ENCODE measurements around the gene EML2. TPM values are rescaled to one million over a fixed set of nuclear protein-coding genes. Genes with fewer than 3 reads are reported as not detected.
A peak's percentile ranks its signal among the peaks of the same experiment; 100 is the strongest.

EML2 gene
- total and polyA plus RNA-seq, 10 of the 15 experiments (the other 5 are each of a cell fraction or from before 2014, with no cell fraction given) = 1.6 to 64.0 (median 27.5) TPM

GRCh38 chr19:45641274-45642105, 2.3 kb upstream of the EML2 start (continued):
- TF ChIP-seq NKRF (conservative IDR thresholded peaks at IDR 0.05) (peak; percentile 18; the same call in 1 of the 2 replicates), KDM1A (IDR thresholded peaks at IDR 0.05; ENCODE audit: borderline replicate concordance) (no peak), EGR1 (IDR thresholded peaks at IDR 0.05; ENCODE audit: borderline replicate concordance in 1 of 2, low read depth in 2 of 2, low read length in 2 of 2) (peak in 1 of 2 experiments; percentile 50; a peak in 1 of 3 replicates), CHD2 (IDR thresholded peaks at IDR 0.05; ENCODE audit: borderline replicate concordance, low read depth, low read length) (no peak), SMC3 (IDR thresholded peaks at IDR 0.05; ENCODE audit: borderline replicate concordance, low read length) (no peak), YBX1 (IDR thresholded peaks at IDR 0.05) (no peak), ZZZ3 (IDR thresholded peaks at IDR 0.05; ENCODE audit: control insufficient read depth, insufficient read length, low read depth) (no peak), PAX8 (IDR thresholded peaks at IDR 0.05) (no peak), BCL11A (IDR thresholded peaks at IDR 0.05; ENCODE audit: low read depth, low read length) (no peak), STAT1 (conservative IDR thresholded peaks at IDR 0.05) (0 out of 2 replicates have a peak, but pooled peaks have one; percentile 53), FOS (IDR thresholded peaks at IDR 0.05; ENCODE audit: borderline replicate concordance, extremely low read depth, insufficient read length) (no peak), MTA2 (IDR thresholded peaks at IDR 0.05; ENCODE audit: low read depth) (no peak; the same call in 1 of the 2 replicates), SMARCA5 (IDR thresholded peaks at IDR 0.05) (no peak), ZSCAN29 (IDR thresholded peaks at IDR 0.05) (no peak), MEF2A (IDR thresholded peaks at IDR 0.05; ENCODE audit: insufficient read depth, low read depth, low read length) (no peak), CBX3 (IDR thresholded peaks at IDR 0.05; ENCODE audit: borderline replicate concordance, low read depth) (no peak), NFIC (IDR thresholded peaks at IDR 0.05; ENCODE audit: low read depth, low read length) (no peak), NR2C1 (IDR thresholded peaks at IDR 0.05) (no peak), RUNX3 (IDR thresholded peaks at IDR 0.05; ENCODE audit: low read length) (0 out of 2 replicates have a peak, but pooled peaks have one; percentile 4), SUZ12 (IDR thresholded peaks at IDR 0.05; ENCODE audit: unreplicated experiment) (no peak), RFX5 (IDR thresholded peaks at IDR 0.05; ENCODE audit: low read depth, low read length) (no peak), ZNF384 (IDR thresholded peaks at IDR 0.05; ENCODE audit: borderline replicate concordance, low read depth, low read length) (no peak), MYC (IDR thresholded peaks at IDR 0.05; ENCODE audit: insufficient read depth, insufficient read length, insufficient replicate concordance, low read length, severe bottlenecking) (no peak)
- TF ChIP-seq, protein P1, sequence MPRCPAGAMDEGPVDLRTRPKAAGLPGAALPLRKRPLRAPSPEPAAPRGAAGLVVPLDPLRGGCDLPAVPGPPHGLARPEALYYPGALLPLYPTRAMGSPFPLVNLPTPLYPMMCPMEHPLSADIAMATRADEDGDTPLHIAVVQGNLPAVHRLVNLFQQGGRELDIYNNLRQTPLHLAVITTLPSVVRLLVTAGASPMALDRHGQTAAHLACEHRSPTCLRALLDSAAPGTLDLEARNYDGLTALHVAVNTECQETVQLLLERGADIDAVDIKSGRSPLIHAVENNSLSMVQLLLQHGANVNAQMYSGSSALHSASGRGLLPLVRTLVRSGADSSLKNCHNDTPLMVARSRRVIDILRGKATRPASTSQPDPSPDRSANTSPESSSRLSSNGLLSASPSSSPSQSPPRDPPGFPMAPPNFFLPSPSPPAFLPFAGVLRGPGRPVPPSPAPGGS (IDR thresholded peaks at IDR 0.05; ENCODE audit: borderline replicate concordance, insufficient read depth, low read depth, low read length, poor library complexity, severe bottlenecking) = no peak
- TF ChIP-seq, protein P2, sequence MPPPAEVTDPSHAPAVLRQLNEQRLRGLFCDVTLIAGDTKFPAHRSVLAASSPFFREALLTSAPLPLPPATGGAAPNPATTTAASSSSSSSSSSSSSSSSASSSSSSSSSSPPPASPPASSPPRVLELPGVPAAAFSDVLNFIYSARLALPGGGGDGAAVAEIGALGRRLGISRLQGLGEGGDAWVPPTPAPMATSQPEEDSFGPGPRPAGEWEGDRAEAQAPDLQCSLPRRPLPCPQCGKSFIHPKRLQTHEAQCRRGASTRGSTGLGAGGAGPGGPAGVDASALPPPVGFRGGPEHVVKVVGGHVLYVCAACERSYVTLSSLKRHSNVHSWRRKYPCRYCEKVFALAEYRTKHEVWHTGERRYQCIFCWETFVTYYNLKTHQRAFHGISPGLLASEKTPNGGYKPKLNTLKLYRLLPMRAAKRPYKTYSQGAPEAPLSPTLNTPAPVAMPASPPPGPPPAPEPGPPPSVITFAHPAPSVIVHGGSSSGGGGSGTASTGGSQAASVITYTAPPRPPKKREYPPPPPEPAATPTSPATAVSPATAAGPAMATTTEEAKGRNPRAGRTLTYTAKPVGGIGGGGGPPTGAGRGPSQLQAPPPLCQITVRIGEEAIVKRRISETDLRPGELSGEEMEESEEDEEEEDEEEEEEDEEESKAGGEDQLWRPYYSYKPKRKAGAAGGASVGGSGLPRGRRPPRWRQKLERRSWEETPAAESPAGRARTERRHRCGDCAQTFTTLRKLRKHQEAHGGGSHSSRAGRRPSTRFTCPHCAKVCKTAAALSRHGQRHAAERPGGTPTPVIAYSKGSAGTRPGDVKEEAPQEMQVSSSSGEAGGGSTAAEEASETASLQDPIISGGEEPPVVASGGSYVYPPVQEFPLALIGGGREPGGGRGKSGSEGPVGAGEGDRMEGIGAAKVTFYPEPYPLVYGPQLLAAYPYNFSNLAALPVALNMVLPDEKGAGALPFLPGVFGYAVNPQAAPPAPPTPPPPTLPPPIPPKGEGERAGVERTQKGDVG (CRISPR knock-in tag; IDR thresholded peaks at IDR 0.05) = no peak

All from GM12878 (cell line).